ENCODE results near the gene SP110. TPM values are rescaled to one million over a fixed set of nuclear protein-coding genes. Genes with fewer than 3 reads are reported as not detected.

SP110 gene
- total and polyA plus RNA-seq, 5 donors from 2014 or later: 74.5 to 131 (median 87.9) TPM

- no peak overlapping the region for H3K27ac ChIP-seq (ENCODE audit: insufficient read depth, low read length, poor library complexity, severe bottlenecking)
- H3K4me1 ChIP-seq (ENCODE audit: control insufficient read depth, insufficient read depth, low read length, poor library complexity, severe bottlenecking): no peaks in the 10 kb centered on the region
- ATAC-seq (ENCODE audit: low read depth in 2 of 2) (no peak), DNase-seq (no peak)
- H3K4me1 Mint-ChIP-seq: no peaks in the 10 kb centered on the region
- no peak overlapping the region for H3K27ac Mint-ChIP-seq
- no peak overlapping the region for H3K4me3 Mint-ChIP-seq
- peaks cover 7% of the 10 kb centered on the region for H3K27me3 ChIP-seq (ENCODE audit: control insufficient read depth, insufficient read depth, low read length)
- H3K9me3 Mint-ChIP-seq: peaks cover 0 to 9% (median 0%) of the 10 kb centered on the region in 7 donors
- no peak overlapping the region for H3K4me3 ChIP-seq (ENCODE audit: low read depth, low read length)
- H3K36me3 Mint-ChIP-seq: no peaks in the 10 kb centered on the region
- peaks cover 8% of the 10 kb centered on the region for H3K27me3 Mint-ChIP-seq
- peaks cover 12 to 16% of the 10 kb centered on the region in 2 experiments for H3K9me3 ChIP-seq (ENCODE audit: control insufficient read depth in 2 of 2, low read length in 2 of 2)
- H3K36me3 ChIP-seq (ENCODE audit: control insufficient read depth, insufficient read depth, low read length): no peaks in the 10 kb centered on the region
These were observed 84.7 kb downstream of the SP110 start for GRCh38 chr2:230135130-230135525.

GRCh38 chr2:230134496-230135129 lies 85.2 kb downstream of the SP110 start:
- H3K9me3 ChIP-seq (ENCODE audit: control insufficient read depth in 2 of 2, low read length in 2 of 2): peaks cover 12 to 16% of the 10 kb centered on the region in 2 experiments
- H3K4me1 ChIP-seq (ENCODE audit: control insufficient read depth, insufficient read depth, low read length, poor library complexity, severe bottlenecking): no peaks in the 10 kb centered on the region
- H3K27me3 ChIP-seq (ENCODE audit: control insufficient read depth, insufficient read depth, low read length): peaks cover 7% of the 10 kb centered on the region
- peaks cover 8% of the 10 kb centered on the region for H3K27me3 Mint-ChIP-seq
- H3K27ac ChIP-seq (ENCODE audit: insufficient read depth, low read length, poor library complexity, severe bottlenecking): no peak overlapping the region
- no peaks in the 10 kb centered on the region for H3K36me3 Mint-ChIP-seq
- H3K4me1 Mint-ChIP-seq: no peaks in the 10 kb centered on the region
- H3K4me3 Mint-ChIP-seq: no peak overlapping the region
- DNase-seq (no peak), ATAC-seq (ENCODE audit: low read depth in 2 of 2) (no peak)
- no peak overlapping the region for H3K27ac Mint-ChIP-seq
- peaks cover 0 to 6% (median 0%) of the 10 kb centered on the region in 7 donors for H3K9me3 Mint-ChIP-seq
- H3K4me3 ChIP-seq (ENCODE audit: low read depth, low read length): no peak overlapping the region
- no peaks in the 10 kb centered on the region for H3K36me3 ChIP-seq (ENCODE audit: control insufficient read depth, insufficient read depth, low read length)

GRCh38 chr2:230131366-230131765 lies 88.4 kb downstream of the SP110 start:
- no peaks in the 10 kb centered on the region for H3K36me3 Mint-ChIP-seq
- H3K9me3 Mint-ChIP-seq: peaks cover 0 to 2% (median 0%) of the 10 kb centered on the region in 7 donors
- H3K4me3 ChIP-seq (ENCODE audit: low read depth, low read length): no peak overlapping the region
- DNase-seq (no peak), ATAC-seq (ENCODE audit: low read depth in 2 of 2) (no peak)
- H3K9me3 ChIP-seq (ENCODE audit: control insufficient read depth in 2 of 2, low read length in 2 of 2): peaks cover 12 to 16% of the 10 kb centered on the region in 2 experiments
- no peaks in the 10 kb centered on the region for H3K4me1 ChIP-seq (ENCODE audit: control insufficient read depth, insufficient read depth, low read length, poor library complexity, severe bottlenecking)
- H3K27ac ChIP-seq (ENCODE audit: insufficient read depth, low read length, poor library complexity, severe bottlenecking): no peak overlapping the region
- no peaks in the 10 kb centered on the region for H3K4me1 Mint-ChIP-seq
- H3K36me3 ChIP-seq (ENCODE audit: control insufficient read depth, insufficient read depth, low read length): no peaks in the 10 kb centered on the region
- H3K4me3 Mint-ChIP-seq: no peak overlapping the region
- no peak overlapping the region for H3K27ac Mint-ChIP-seq
- H3K27me3 Mint-ChIP-seq: peaks cover 28% of the 10 kb centered on the region
- peaks cover 8% of the 10 kb centered on the region for H3K27me3 ChIP-seq (ENCODE audit: control insufficient read depth, insufficient read depth, low read length)

- H3K27ac ChIP-seq (ENCODE audit: insufficient read depth, low read length, poor library complexity, severe bottlenecking): no peak overlapping the region
- DNase-seq: no peak
- Mint-ChIP-seq H3K9me3 (no peaks in the 10 kb centered on the region), H3K4me3 (no peak overlapping the region), H3K36me3 (no peaks in the 10 kb centered on the region), H3K27me3 (peaks cover 28% of the 10 kb centered on the region), H3K27ac (no peak overlapping the region), H3K4me1 (peaks cover 0 to under 1% (median 0%) of the 10 kb centered on the region in 4 donors)
- H3K4me1 ChIP-seq (ENCODE audit: control insufficient read depth, insufficient read depth, low read length, poor library complexity, severe bottlenecking): no peaks in the 10 kb centered on the region
- H3K27me3 ChIP-seq (ENCODE audit: control insufficient read depth, insufficient read depth, low read length): peaks cover 8% of the 10 kb centered on the region
- no peak overlapping the region for H3K4me3 ChIP-seq (ENCODE audit: low read depth, low read length)
- no peak for ATAC-seq (ENCODE audit: low read depth in 2 of 2)
- H3K9me3 ChIP-seq (ENCODE audit: control insufficient read depth in 2 of 2, low read length in 2 of 2): peaks cover 12 to 16% of the 10 kb centered on the region in 2 experiments
- no peaks in the 10 kb centered on the region for H3K36me3 ChIP-seq (ENCODE audit: control insufficient read depth, insufficient read depth, low read length)
These were observed 89.0 kb downstream of the SP110 start for GRCh38 chr2:230130668-230131364.

GRCh38 chr2:230129343-230129742 lies 90.4 kb downstream of the SP110 start:
- H3K4me3 Mint-ChIP-seq: no peak overlapping the region
- no peak for DNase-seq
- no peaks in the 10 kb centered on the region for H3K4me1 ChIP-seq (ENCODE audit: control insufficient read depth, insufficient read depth, low read length, poor library complexity, severe bottlenecking)

GRCh38 chr2:230128623-230129342 lies 91.0 kb downstream of the SP110 start:
- Histone ChIP-seq H3K27ac (ENCODE audit: insufficient read depth, low read length, poor library complexity, severe bottlenecking) (no peak overlapping the region), H3K9me3 (ENCODE audit: control insufficient read depth in 2 of 2, low read length in 2 of 2) (peaks cover 1 to 2% of the 10 kb centered on the region in 2 experiments), H3K4me1 (ENCODE audit: control insufficient read depth, insufficient read depth, low read length, poor library complexity, severe bottlenecking) (no peaks in the 10 kb centered on the region), H3K4me3 (ENCODE audit: low read depth, low read length) (no peak overlapping the region), H3K36me3 (ENCODE audit: control insufficient read depth, insufficient read depth, low read length) (no peaks in the 10 kb centered on the region), H3K27me3 (ENCODE audit: control insufficient read depth, insufficient read depth, low read length) (peaks cover 12% of the 10 kb centered on the region)
- ATAC-seq (ENCODE audit: low read depth in 2 of 2) (no peak), DNase-seq (no peak)
- Mint-ChIP-seq H3K9me3 (no peaks in the 10 kb centered on the region), H3K4me3 (no peak overlapping the region), H3K27me3 (peaks cover 42% of the 10 kb centered on the region), H3K4me1 (peaks cover 0 to 14% (median 7%) of the 10 kb centered on the region in 4 donors), H3K36me3 (no peaks in the 10 kb centered on the region), H3K27ac (no peak overlapping the region)

More at GRCh38 chr2:230129343-230129742, 90.4 kb downstream of the SP110 start:
- Mint-ChIP-seq H3K27me3 (peaks cover 37% of the 10 kb centered on the region), H3K4me1 (peaks cover 0 to 12% (median 7%) of the 10 kb centered on the region in 4 donors), H3K9me3 (no peaks in the 10 kb centered on the region), H3K27ac (no peak overlapping the region), H3K36me3 (no peaks in the 10 kb centered on the region)
- Histone ChIP-seq H3K4me3 (ENCODE audit: low read depth, low read length) (no peak overlapping the region), H3K27ac (ENCODE audit: insufficient read depth, low read length, poor library complexity, severe bottlenecking) (no peak overlapping the region), H3K9me3 (ENCODE audit: control insufficient read depth in 2 of 2, low read length in 2 of 2) (peaks cover 7% of the 10 kb centered on the region in 2 experiments), H3K27me3 (ENCODE audit: control insufficient read depth, insufficient read depth, low read length) (peaks cover 9% of the 10 kb centered on the region), H3K36me3 (ENCODE audit: control insufficient read depth, insufficient read depth, low read length) (no peaks in the 10 kb centered on the region)
- no peak for ATAC-seq (ENCODE audit: low read depth in 2 of 2)

GRCh38 chr2:230127195-230127594 lies 92.6 kb downstream of the SP110 start:
- no peak overlapping the region for H3K4me3 ChIP-seq (ENCODE audit: low read depth, low read length)
- no peaks in the 10 kb centered on the region for H3K9me3 ChIP-seq (ENCODE audit: control insufficient read depth in 2 of 2, low read length in 2 of 2)
- no peak overlapping the region for H3K27ac ChIP-seq (ENCODE audit: insufficient read depth, low read length, poor library complexity, severe bottlenecking)
- H3K4me1 ChIP-seq (ENCODE audit: control insufficient read depth, insufficient read depth, low read length, poor library complexity, severe bottlenecking): no peaks in the 10 kb centered on the region
- H3K9me3 Mint-ChIP-seq: no peaks in the 10 kb centered on the region
- H3K27me3 ChIP-seq (ENCODE audit: control insufficient read depth, insufficient read depth, low read length): peaks cover 12% of the 10 kb centered on the region
- H3K36me3 Mint-ChIP-seq: no peaks in the 10 kb centered on the region
- ATAC-seq (ENCODE audit: low read depth in 2 of 2) (no peak), DNase-seq (no peak)
- H3K4me1 Mint-ChIP-seq: peaks cover 0 to 14% (median 7%) of the 10 kb centered on the region in 4 donors
- H3K27me3 Mint-ChIP-seq: peaks cover 40% of the 10 kb centered on the region
- H3K36me3 ChIP-seq (ENCODE audit: control insufficient read depth, insufficient read depth, low read length): no peaks in the 10 kb centered on the region
- no peak overlapping the region for H3K4me3 Mint-ChIP-seq
- H3K27ac Mint-ChIP-seq: no peak overlapping the region

Measured in CD4-positive, CD25-positive, alpha-beta regulatory T cell (primary cell).